Epithelial cell of esophagus (primary cell): ENCODE measurements around the gene SYMPK.

Experiments
- DNase-seq: peaks from one replicate; pipeline ENCODE4 v3.0.0; 2010; ENCODE audit warnings: low read depth
- H3K4me3 ChIP-seq: 2 replicates; pipeline ENCODE4 v1.5.1; 2011; ENCODE audit warnings: mild to moderate bottlenecking, low read length, control low read depth
- TF ChIP-seq, protein P1 (sequence below): IDR thresholded peaks from 2 replicates; pipeline ENCODE4 v1.5.1; 2011; ENCODE audit warnings: low read depth, mild to moderate bottlenecking, low read length, control low read depth, inconsistent platforms; ENCODE audit not compliant: insufficient read depth; ENCODE audit errors: missing control alignments

Gene SYMPK

DNA sequence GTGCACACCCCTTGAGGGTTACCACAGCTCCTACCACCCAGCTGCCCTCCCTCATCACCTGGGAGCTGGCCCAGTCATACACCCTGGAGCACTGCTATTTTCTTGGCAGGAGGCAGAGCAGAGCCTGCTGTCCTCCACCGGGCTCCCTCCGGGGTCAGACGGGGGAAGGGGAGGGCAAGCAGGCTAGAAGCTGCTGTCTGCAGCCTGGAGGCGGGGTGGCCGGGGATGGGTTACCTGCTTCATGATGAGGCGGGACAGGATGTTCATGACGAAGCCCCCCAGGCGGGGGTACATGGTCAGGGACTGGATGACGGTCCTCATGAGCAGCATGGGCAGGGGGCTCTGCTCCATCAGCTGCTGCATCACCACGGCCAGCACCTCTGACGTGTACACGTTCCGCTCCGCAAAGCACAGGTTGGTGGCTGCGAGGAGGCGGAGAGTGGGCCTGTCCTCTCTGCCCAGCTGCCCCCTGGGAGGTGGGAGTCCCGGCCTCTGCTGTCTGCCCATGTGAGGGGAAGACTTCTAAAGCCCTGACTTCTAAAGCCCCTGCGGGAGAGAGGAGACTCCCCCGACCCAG is 45.1 kb downstream of the SYMPK start:
- peak; percentile 53 for DNase-seq
- TF ChIP-seq, protein P1, sequence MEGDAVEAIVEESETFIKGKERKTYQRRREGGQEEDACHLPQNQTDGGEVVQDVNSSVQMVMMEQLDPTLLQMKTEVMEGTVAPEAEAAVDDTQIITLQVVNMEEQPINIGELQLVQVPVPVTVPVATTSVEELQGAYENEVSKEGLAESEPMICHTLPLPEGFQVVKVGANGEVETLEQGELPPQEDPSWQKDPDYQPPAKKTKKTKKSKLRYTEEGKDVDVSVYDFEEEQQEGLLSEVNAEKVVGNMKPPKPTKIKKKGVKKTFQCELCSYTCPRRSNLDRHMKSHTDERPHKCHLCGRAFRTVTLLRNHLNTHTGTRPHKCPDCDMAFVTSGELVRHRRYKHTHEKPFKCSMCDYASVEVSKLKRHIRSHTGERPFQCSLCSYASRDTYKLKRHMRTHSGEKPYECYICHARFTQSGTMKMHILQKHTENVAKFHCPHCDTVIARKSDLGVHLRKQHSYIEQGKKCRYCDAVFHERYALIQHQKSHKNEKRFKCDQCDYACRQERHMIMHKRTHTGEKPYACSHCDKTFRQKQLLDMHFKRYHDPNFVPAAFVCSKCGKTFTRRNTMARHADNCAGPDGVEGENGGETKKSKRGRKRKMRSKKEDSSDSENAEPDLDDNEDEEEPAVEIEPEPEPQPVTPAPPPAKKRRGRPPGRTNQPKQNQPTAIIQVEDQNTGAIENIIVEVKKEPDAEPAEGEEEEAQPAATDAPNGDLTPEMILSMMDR: no peak
- H3K4me3 ChIP-seq: no peak overlapping the region

DNA sequence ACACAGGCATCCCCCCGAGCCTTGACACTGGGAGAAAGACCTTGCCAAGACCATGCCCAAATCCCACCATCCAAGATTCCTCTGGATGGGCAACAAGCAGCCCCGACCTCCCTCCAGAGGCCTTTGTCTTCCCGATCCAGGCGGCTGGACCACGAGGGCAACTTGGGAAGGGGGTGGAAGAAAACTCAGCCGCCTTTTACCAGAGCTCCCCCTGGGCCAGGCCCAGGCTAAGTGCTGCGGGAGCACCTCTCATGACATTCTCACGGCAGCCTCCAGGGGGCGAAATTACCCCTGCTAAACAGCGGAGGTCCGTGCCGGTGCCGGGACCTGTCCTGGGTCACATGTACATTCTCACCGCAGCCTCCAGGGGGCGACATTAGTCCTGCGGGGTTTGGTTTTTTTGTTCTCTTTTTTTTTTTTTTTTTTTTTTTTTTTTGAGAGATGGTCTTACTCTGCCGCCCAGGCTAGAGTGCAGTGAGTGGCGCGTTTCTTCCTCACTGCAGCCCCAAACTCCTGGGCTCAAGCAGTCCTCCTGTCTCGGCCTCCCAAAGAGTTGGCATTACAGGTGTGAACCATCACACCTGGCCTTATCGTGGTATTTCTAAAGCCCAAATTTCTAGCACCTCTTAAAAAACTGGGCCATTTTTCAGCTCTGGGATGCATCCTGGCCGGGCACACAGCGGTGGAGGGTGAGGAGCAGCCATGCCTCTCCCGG is 45.8 kb downstream of the SYMPK start:
- no peak overlapping the region for H3K4me3 ChIP-seq
- peak; percentile 90 for DNase-seq
- TF ChIP-seq, protein P1: peak; percentile 89

DNA sequence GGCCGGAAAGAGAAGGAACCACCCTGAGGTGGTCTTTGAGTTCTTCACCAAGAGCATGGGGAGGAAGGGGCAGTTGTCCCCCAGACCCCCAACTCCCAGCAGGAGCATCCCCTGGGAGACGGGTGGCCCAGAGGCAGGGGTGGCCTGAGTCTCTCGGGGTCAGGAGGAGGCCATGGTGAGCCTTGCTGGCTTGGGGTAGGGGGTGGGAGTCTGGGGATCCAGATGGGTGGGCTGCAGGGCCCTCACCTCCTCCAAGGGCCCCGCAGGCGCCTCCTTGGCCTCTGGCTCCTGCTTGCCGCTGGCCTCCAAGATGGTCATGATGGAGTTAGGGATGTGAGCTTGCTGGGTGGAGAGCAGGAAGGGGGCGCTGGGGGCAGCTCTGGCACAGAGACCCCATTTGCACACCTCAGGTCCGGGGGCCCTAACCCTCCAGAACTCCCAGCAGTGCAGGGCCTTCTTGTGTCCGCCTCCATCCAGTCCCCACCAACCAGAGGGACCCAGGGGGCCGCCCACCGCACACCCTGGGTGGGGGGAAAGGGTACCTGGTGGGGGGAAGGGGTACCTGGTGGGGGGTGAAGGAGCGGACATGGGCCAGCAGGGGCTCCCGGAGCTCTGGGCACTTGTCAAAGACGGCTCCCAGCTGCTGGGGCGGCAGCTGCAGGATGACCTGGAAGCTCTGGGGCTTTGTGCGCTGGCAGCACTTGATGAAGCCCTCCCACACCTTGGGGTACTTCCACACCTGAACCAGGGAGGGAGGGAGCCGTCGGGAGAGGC is 46.5 kb downstream of the SYMPK start:
- TF ChIP-seq, protein P1: no peak
- DNase-seq: no peak
- no peak overlapping the region for H3K4me3 ChIP-seq

DNA sequence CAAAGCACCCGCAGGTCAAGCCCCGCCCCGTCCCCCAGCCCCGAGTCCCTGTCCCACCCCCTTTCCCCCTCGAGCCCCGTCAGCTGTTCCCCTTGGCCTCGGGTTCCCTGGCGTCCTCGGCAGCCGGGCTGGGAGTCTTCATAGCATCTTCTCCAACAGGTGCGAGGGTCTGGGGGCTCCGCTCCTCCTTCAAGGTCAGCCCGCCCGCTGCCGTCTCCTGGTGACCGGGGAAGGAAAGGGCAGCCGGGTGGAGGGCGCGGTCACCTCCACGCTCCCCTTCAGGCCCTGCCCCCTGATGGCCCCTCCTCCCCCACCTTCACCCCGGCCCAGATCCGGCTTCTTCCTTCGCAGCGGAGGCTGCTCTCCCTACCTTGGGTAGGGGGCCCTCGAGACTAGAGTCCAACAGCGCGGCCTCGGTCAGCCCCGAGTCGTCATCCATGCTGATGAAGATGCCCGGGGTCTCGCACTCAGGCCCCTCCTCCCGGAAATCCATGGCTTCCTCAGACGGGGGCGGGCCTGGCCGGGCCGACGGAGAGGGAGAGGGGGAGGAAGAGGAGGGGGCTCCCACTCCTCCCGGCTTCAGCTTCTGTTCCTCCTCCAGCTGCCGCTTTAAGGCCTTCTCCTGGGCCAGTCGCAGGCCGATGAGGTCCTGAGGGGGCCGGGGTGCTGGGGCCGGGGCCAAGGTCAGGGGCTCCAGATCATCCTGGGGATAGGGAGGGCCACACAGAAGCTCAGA is 47.3 kb downstream of the SYMPK start:
- TF ChIP-seq, protein P1: no peak
- DNase-seq: no peak
- no peak overlapping the region for H3K4me3 ChIP-seq

DNA sequence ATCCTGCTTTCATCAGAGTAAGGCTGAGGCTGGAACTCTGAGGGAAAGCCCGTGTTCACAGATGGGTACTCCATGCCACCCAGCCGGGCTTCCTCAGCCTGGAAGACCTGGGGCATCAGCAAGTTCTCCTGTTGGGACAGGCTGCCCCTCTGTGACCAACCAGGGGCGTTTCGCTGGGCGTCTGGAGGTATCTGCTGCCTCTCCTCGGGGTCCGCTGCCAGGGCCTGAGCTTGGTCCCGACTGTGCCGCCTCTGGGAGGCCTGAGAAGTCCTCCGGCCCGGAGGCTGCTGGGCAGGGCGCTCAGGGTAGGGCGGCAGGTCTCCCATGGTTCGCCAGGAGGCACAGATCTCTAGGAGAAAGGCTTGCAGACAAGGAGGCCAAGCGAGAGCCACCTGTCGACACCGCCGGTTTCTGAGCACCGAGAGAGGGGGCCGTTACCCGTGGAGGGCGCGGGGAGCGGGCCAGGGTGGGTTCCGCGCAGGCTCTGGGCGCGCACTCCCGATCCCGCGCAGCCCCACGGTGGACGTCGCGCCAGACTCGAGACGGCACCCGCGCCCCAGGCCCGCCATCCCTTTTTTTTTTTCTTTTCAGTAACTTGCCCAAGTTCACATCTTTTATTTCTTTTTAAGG is 48.0 kb downstream of the SYMPK start, which contains the start of gene RSPH6A:
Gene RSPH6A (minus strand): TSS at position 458 of the 630 bp plus-strand sequence. CDS start 132 bp downstream, at position 326.
- DNase-seq: no peak
- no peak within 1 kb of the TSS for H3K4me3 ChIP-seq
- TF ChIP-seq, protein P1: no peak

DNA sequence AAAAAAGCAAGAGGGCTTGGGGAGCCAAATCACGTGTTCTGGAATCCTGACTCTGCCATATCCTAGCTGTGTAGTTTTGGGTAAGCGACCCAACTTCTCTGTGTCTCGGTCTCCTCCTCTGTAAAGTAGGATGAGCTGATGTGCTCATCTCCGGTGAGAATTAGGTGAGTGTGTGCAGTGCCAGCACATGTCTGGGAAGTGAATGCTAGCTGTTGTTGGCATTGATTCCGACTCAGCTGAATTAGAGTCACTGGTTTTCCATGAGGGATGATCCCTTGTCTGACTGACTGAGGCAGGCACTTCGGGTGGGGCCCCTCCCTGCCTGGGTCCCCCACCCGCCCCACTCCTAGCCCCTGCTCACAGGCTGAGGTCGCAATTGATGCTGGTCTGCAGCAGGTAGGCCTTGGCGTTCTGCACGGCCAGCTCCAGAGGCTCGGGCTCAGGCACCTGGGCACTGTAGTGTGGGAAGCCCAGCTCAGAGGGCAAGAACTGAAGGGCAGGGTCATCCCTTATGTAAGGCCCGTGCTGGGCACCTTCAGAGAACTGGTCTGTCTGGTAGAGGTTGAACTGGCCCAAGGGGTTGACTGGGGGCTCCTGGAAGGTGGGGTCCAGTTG is 48.7 kb downstream of the SYMPK start:
- no peak overlapping the region for H3K4me3 ChIP-seq
- peak; percentile 81 for DNase-seq
- TF ChIP-seq, protein P1: no peak
